GM18507 (cell line): Measurements from ENCODE around the gene ERN2.
"Not testable (repeated sequence)": the region's sequence is repeated elsewhere in the genome, so short reads cannot be mapped to it uniquely, and the experiment has no call there.

Experiments
- DNase-seq: peaks from one replicate; pipeline ENCODE4 v3.0.0; 2011; ENCODE audit warnings: low read depth; ENCODE audit not compliant: insufficient read length; ENCODE audit errors: extremely low spot score
- FAIRE-seq: peaks from 2 replicates; lab custom pipeline; 2011; peaks lifted over from hg19 to GRCh38; lab: Jason Lieb, UNC

ERN2 gene

GRCh38 chr16:23724096-23724784, 11.2 kb upstream of the ERN2 start:
- FAIRE-seq (no peak), DNase-seq (no peak)

GRCh38 chr16:23722613-23723240, 9.7 kb upstream of the ERN2 start:
- not testable (repeated sequence) for FAIRE-seq

GRCh38 chr16:23716484-23716883, 3.5 kb upstream of the ERN2 start:
- DNase-seq (no peak), FAIRE-seq (no peak)

More at GRCh38 chr16:23722613-23723240, 9.7 kb upstream of the ERN2 start:
- not testable (repeated sequence) for DNase-seq

- no peak for DNase-seq
- no peak for FAIRE-seq
Measured at GRCh38 chr16:23711785-23712184, 1.2 kb downstream of the ERN2 start.

- FAIRE-seq: no peak
- no peak for DNase-seq
Measured at GRCh38 chr16:23710504-23710903, 2.5 kb downstream of the ERN2 start.

GRCh38 chr16:23710008-23710407, 3.0 kb downstream of the ERN2 start:
- DNase-seq (no peak), FAIRE-seq (no peak)

GRCh38 chr16:23709536-23709935, 3.5 kb downstream of the ERN2 start:
- DNase-seq (no peak), FAIRE-seq (no peak)

GRCh38 chr16:23706439-23706838, 6.6 kb downstream of the ERN2 start:
- DNase-seq (no peak), FAIRE-seq (no peak)

- FAIRE-seq: no peak
- no peak for DNase-seq
Measured at GRCh38 chr16:23705517-23705902, 7.5 kb downstream of the ERN2 start.

- DNase-seq: no peak
- FAIRE-seq: no peak
Measured at GRCh38 chr16:23704772-23705516, 8.1 kb downstream of the ERN2 start.

GRCh38 chr16:23702951-23703350, 10.1 kb downstream of the ERN2 start:
- DNase-seq: no peak
- no peak for FAIRE-seq

- DNase-seq: no peak
- no peak for FAIRE-seq
Measured at GRCh38 chr16:23701045-23701444, 12.0 kb downstream of the ERN2 start.

GRCh38 chr16:23700509-23700908, 12.5 kb downstream of the ERN2 start:
- DNase-seq (no peak), FAIRE-seq (no peak)

- DNase-seq: no peak
- no peak for FAIRE-seq
Measured at GRCh38 chr16:23700093-23700492, 12.9 kb downstream of the ERN2 start.

GRCh38 chr16:23699100-23699499, 13.9 kb downstream of the ERN2 start:
- DNase-seq (no peak), FAIRE-seq (peak; percentile 73)

GRCh38 chr16:23695756-23696155, 17.3 kb downstream of the ERN2 start:
- FAIRE-seq (no peak), DNase-seq (no peak)

- no peak for DNase-seq
- FAIRE-seq: no peak
Measured at GRCh38 chr16:23694644-23695373, 18.2 kb downstream of the ERN2 start.

GRCh38 chr16:23694265-23694643, 18.8 kb downstream of the ERN2 start:
- FAIRE-seq (no peak), DNase-seq (no peak)

GRCh38 chr16:23692190-23692837, 20.7 kb downstream of the ERN2 start:
- DNase-seq: no peak
- FAIRE-seq: no peak
